NK-92 (cell line): ENCODE data around the gene TRIM29.

Source experiments
- DNase-seq: peaks from one replicate; lab custom pipeline; 2025; ENCODE audit not compliant: unreplicated experiment; lab: John Stamatoyannopoulos, UW

TRIM29 gene

GRCh38 chr11:120141113-120141767, 3.3 kb upstream of the TRIM29 start:
- DNase-seq = no peak

- no peak for DNase-seq
Measured at GRCh38 chr11:120139316-120140069, 1.6 kb upstream of the TRIM29 start.

GRCh38 chr11:120137187-120137610, 714 bp downstream of the TRIM29 start:
- DNase-seq = no peak

- DNase-seq = no peak
Measured at GRCh38 chr11:120136356-120136755, 1.6 kb downstream of the TRIM29 start.

GRCh38 chr11:120135838-120136237, 2.1 kb downstream of the TRIM29 start:
- no peak for DNase-seq

GRCh38 chr11:120134931-120135228, 3.0 kb downstream of the TRIM29 start:
- DNase-seq = no peak

- DNase-seq = no peak
Measured at GRCh38 chr11:120134106-120134930, 3.6 kb downstream of the TRIM29 start.

GRCh38 chr11:120133216-120134105, 4.5 kb downstream of the TRIM29 start:
- DNase-seq = no peak

GRCh38 chr11:120132645-120133185, 5.2 kb downstream of the TRIM29 start:
- DNase-seq = no peak

- no peak for DNase-seq
Measured at GRCh38 chr11:120131941-120132644, 5.8 kb downstream of the TRIM29 start.

- DNase-seq = no peak
Measured at GRCh38 chr11:120130991-120131760, 6.7 kb downstream of the TRIM29 start.

GRCh38 chr11:120130176-120130980, 7.5 kb downstream of the TRIM29 start:
- DNase-seq = no peak

- no peak for DNase-seq
Measured at GRCh38 chr11:120129570-120129969, 8.3 kb downstream of the TRIM29 start.

GRCh38 chr11:120128392-120129119, 9.4 kb downstream of the TRIM29 start:
- DNase-seq = no peak

- no peak for DNase-seq
Measured at GRCh38 chr11:120127236-120127635, 10.7 kb downstream of the TRIM29 start.

- no peak for DNase-seq
Measured at GRCh38 chr11:120126620-120127019, 11.3 kb downstream of the TRIM29 start.

GRCh38 chr11:120125509-120125908, 12.4 kb downstream of the TRIM29 start:
- DNase-seq = no peak

- no peak for DNase-seq
Measured at GRCh38 chr11:120125024-120125423, 12.9 kb downstream of the TRIM29 start.
